Bronchial epithelial cell (primary cell): Measurements from ENCODE around the gene FAM177A1. TPM values are rescaled to one million over a fixed set of nuclear protein-coding genes. Genes with fewer than 3 reads are reported as not detected.
A peak's percentile ranks its signal among the peaks of the same experiment; 100 is the strongest.

ENCODE experiments used
- DNase-seq: peaks from one replicate; pipeline ENCODE4 v3.0.0-alpha.2; 2010; ENCODE audit warnings: low read depth
- FAIRE-seq: peaks from 2 replicates; lab custom pipeline; 2011; peaks lifted over from hg19 to GRCh38; lab: Jason Lieb, UNC
- H3K27me3 ChIP-seq: 2 replicates; pipeline ENCODE4 v1.5.1; 2011; ENCODE audit warnings: low read length; ENCODE audit not compliant: control insufficient read depth, insufficient read depth
- H3K36me3 ChIP-seq: 2 replicates; pipeline ENCODE4 v1.5.1; 2011; ENCODE audit warnings: low read length; ENCODE audit not compliant: control insufficient read depth, insufficient read depth
- H3K4me3 ChIP-seq: 2 replicates; pipeline ENCODE4 v1.5.1; 2011; ENCODE audit warnings: mild to moderate bottlenecking, low read depth, low read length, control low read depth
- CTCF ChIP-seq: IDR thresholded peaks from 2 replicates; pipeline ENCODE4 v1.5.1; 2011; ENCODE audit warnings: mild to moderate bottlenecking, moderate library complexity, low read length, control low read depth, inconsistent platforms; ENCODE audit not compliant: insufficient read depth, severe bottlenecking
- total RNA-seq: library from RNA; depleted of rRNA; stranded (reverse); fragments of >200 nt; gene quantifications from 2 replicates; pipeline ENCODE4 v1.2.1, GENCODE V29; 2014

The FAM177A1 gene, protein sequence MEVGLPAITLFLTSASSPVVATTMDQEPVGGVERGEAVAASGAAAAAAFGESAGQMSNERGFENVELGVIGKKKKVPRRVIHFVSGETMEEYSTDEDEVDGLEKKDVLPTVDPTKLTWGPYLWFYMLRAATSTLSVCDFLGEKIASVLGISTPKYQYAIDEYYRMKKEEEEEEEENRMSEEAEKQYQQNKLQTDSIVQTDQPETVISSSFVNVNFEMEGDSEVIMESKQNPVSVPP
- total RNA-seq, result 42.9 and 49.8 TPM in 2 replicates

GRCh38 chr14:35046048-35046750 is at the start of gene FAM177A1:
TSS of gene FAM177A1 (plus strand) at chr14:35046272. CDS start at chr14:35046464, 192 bp downstream.
- TF ChIP-seq CTCF, result no peak
- Histone ChIP-seq H3K36me3 (peaks cover 2% of the 10 kb centered on the region), H3K27me3 (no peaks in the 10 kb centered on the region), H3K4me3 (peak within 1 kb of the TSS; percentile 93)
- peak; percentile 91 for DNase-seq
- FAIRE-seq, result no peak

GRCh38 chr14:34997762-34998161 is 48.3 kb upstream of the FAM177A1 start:
- no peaks in the 10 kb centered on the region for H3K36me3 ChIP-seq
- no peak for TF ChIP-seq CTCF
- no peak overlapping the region for H3K4me3 ChIP-seq
- H3K27me3 ChIP-seq, result no peaks in the 10 kb centered on the region
- FAIRE-seq, result no peak
- no peak for DNase-seq

GRCh38 chr14:34999500-34999899 is 46.6 kb upstream of the FAM177A1 start:
- Histone ChIP-seq H3K4me3 (no peak overlapping the region), H3K36me3 (no peaks in the 10 kb centered on the region), H3K27me3 (no peaks in the 10 kb centered on the region)
- TF ChIP-seq CTCF, result no peak
- no peak for DNase-seq
- no peak for FAIRE-seq

DNA sequence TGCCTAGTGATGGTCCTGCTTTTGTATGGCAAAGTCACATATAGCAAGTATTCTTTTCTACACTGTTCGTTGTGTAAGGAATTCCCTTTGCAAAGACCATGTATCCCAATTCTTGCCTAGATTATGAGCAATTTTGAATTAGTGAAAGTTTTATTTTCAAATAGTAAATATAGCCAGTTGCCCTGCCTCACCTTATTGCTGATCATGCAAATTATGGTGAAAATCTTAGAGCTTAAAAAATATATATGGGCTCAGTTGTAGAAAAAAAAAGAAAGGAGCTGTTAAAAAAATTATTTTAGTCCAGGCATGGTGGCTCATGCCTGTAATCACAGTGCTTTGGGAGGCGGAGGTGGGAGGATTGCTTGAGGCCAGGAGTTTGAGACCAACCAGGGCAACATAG is 44.5 kb upstream of the FAM177A1 start:
- FAIRE-seq (no peak), DNase-seq (no peak)
- peaks cover 1% of the 10 kb centered on the region for H3K36me3 ChIP-seq
- TF ChIP-seq CTCF, result no peak
- no peak overlapping the region for H3K4me3 ChIP-seq
- no peaks in the 10 kb centered on the region for H3K27me3 ChIP-seq

GRCh38 chr14:35004839-35005238 is 41.2 kb upstream of the FAM177A1 start:
- DNase-seq (no peak), FAIRE-seq (no peak)
- TF ChIP-seq CTCF, result no peak
- Histone ChIP-seq H3K27me3 (no peaks in the 10 kb centered on the region), H3K36me3 (peaks cover 1% of the 10 kb centered on the region), H3K4me3 (no peak overlapping the region)
